Trophoblast cell (in vitro differentiated cells and primary cell): ENCODE data around the gene SLC35F3.

Experiments used
- DNase-seq, 2 donors: peaks; one replicate each; pipeline ENCODE4 v3.0.0-alpha.2; 2016
- H2AFZ ChIP-seq: 2 replicates; pipeline ENCODE4 v1.6.1; 2013; ENCODE audit warnings: low read length, moderate library complexity, mild to moderate bottlenecking; ENCODE audit not compliant: insufficient read depth, poor library complexity
- H2AK5ac ChIP-seq: 2 replicates; pipeline ENCODE4 v1.6.1; 2013; ENCODE audit warnings: mild to moderate bottlenecking, low read length
- H2BK120ac ChIP-seq: 2 replicates; pipeline ENCODE4 v1.6.1; 2013; ENCODE audit warnings: low read length, mild to moderate bottlenecking, moderate library complexity; ENCODE audit not compliant: insufficient read depth, poor library complexity
- H2BK12ac ChIP-seq: 2 replicates; pipeline ENCODE4 v1.6.1; 2013; ENCODE audit warnings: mild to moderate bottlenecking, low read length, moderate library complexity
- H2BK5ac ChIP-seq: 2 replicates; pipeline ENCODE4 v1.6.1; 2013; ENCODE audit warnings: low read length, low read depth, moderate library complexity, mild to moderate bottlenecking; ENCODE audit not compliant: poor library complexity
- H3K14ac ChIP-seq: 2 replicates; pipeline ENCODE4 v1.6.1; 2013; ENCODE audit warnings: mild to moderate bottlenecking, low read length
- H3K18ac ChIP-seq: 2 replicates; pipeline ENCODE4 v1.6.1; 2013; ENCODE audit warnings: mild to moderate bottlenecking, low read length
- H3K23ac ChIP-seq: 2 replicates; pipeline ENCODE4 v1.6.1; 2013; ENCODE audit warnings: low read length
- H3K27ac ChIP-seq: 2 replicates; pipeline ENCODE4 v1.5.1; 2013; ENCODE audit warnings: low read depth, mild to moderate bottlenecking, inconsistent platforms, low read length, moderate library complexity
- H3K27me3 ChIP-seq: 2 replicates; pipeline ENCODE4 v1.6.1; 2013; ENCODE audit warnings: inconsistent platforms, mild to moderate bottlenecking, low read length, moderate library complexity; ENCODE audit not compliant: insufficient read depth
- H3K36me3 ChIP-seq, 2 experiments: 1 replicate in 1 of 2; 2 replicates in 1 of 2; pipeline ENCODE4 v1.6.1; 2013; ENCODE audit warnings: low read length in 2 of 2, mild to moderate bottlenecking in 2 of 2, moderate library complexity in 1 of 2; ENCODE audit not compliant: insufficient read depth in 2 of 2, control insufficient read depth in 1 of 2
- H3K4ac ChIP-seq: 2 replicates; pipeline ENCODE4 v1.6.1; 2013; ENCODE audit warnings: low read depth, mild to moderate bottlenecking, low read length, moderate library complexity
- H3K4me1 ChIP-seq, 2 experiments: 1 replicate in 1 of 2; 2 replicates in 1 of 2; pipeline ENCODE4 v1.6.1; 2013; ENCODE audit warnings: low read length in 2 of 2, mild to moderate bottlenecking in 2 of 2, moderate library complexity in 1 of 2; ENCODE audit not compliant: insufficient read depth in 2 of 2, control insufficient read depth in 1 of 2
- H3K4me2 ChIP-seq: 2 replicates; pipeline ENCODE4 v1.6.1; 2013; ENCODE audit warnings: inconsistent platforms, mild to moderate bottlenecking, low read length, moderate library complexity
- H3K4me3 ChIP-seq: 2 replicates; pipeline ENCODE4 v1.5.1; 2013; ENCODE audit warnings: mild to moderate bottlenecking, low read depth, low read length, inconsistent platforms
- H3K79me1 ChIP-seq: one replicate; pipeline ENCODE4 v1.6.1; 2013; ENCODE audit warnings: low read length
- H3K79me2 ChIP-seq: 2 replicates; pipeline ENCODE4 v1.6.1; 2013; ENCODE audit warnings: low read length, mild to moderate bottlenecking; ENCODE audit not compliant: control insufficient read depth, insufficient read depth, poor library complexity
- H3K9ac ChIP-seq: 2 replicates; pipeline ENCODE4 v1.6.1; 2013; ENCODE audit warnings: mild to moderate bottlenecking, low read length
- H3K9me3 ChIP-seq: 2 replicates; pipeline ENCODE4 v1.6.1; 2013; ENCODE audit warnings: low read depth, mild to moderate bottlenecking, control low read depth, inconsistent platforms, low read length; ENCODE audit not compliant: insufficient read depth
- H4K12ac ChIP-seq: 2 replicates; pipeline ENCODE4 v1.6.1; 2013; ENCODE audit warnings: low read depth, mild to moderate bottlenecking, low read length, moderate library complexity
- H4K8ac ChIP-seq: 2 replicates; pipeline ENCODE4 v1.6.1; 2013; ENCODE audit warnings: low read depth, mild to moderate bottlenecking, low read length, moderate library complexity
- H4K91ac ChIP-seq: one replicate; pipeline ENCODE4 v1.6.1; 2013; ENCODE audit warnings: low read depth, mild to moderate bottlenecking, low read length, moderate library complexity
- WGBS: extraction: QIAGEN DNeasy Blood & Tissue Kit; methylation state at CpG from one replicate; pipeline ENCODE4 v1.1.7; 2013; ENCODE audit warnings: missing lambda C conversion rate; ENCODE audit not compliant: insufficient read length, insufficient coverage; ENCODE audit errors: extremely low coverage; 5-methylcytosine and 5-hydroxymethylcytosine counted together

The SLC35F3 gene

GRCh38 chr1:233865216-233865615, 39.3 kb upstream of the SLC35F3 start:
- Histone ChIP-seq H3K9ac (no peak overlapping the region), H2BK12ac (no peak overlapping the region), H3K4ac (no peak overlapping the region), H2AFZ (no peak overlapping the region), H3K23ac (no peak overlapping the region), H3K36me3 (no peaks in the 10 kb centered on the region), H3K79me2 (no peaks in the 10 kb centered on the region), H2BK120ac (no peak overlapping the region), H3K27ac (no peak overlapping the region), H3K18ac (no peak overlapping the region), H3K4me1 (no peaks in the 10 kb centered on the region), H3K14ac (no peak overlapping the region), H4K12ac (no peak overlapping the region), H3K9me3 (peaks cover 2% of the 10 kb centered on the region), H3K27me3 (no peaks in the 10 kb centered on the region), H4K8ac (no peak overlapping the region), H4K91ac (no peak overlapping the region), H2BK5ac (no peak overlapping the region), H3K79me1 (no peaks in the 10 kb centered on the region), H2AK5ac (no peak overlapping the region), H3K4me2 (no peak overlapping the region), H3K4me3 (no peak overlapping the region)
- no peak for DNase-seq
- no CpG with 5 or more reads among the region's 2 CpGs for WGBS

GRCh38 chr1:233865902-233866301, 38.6 kb upstream of the SLC35F3 start:
- WGBS = no CpG with 5 or more reads among the region's 1 CpG

DNA sequence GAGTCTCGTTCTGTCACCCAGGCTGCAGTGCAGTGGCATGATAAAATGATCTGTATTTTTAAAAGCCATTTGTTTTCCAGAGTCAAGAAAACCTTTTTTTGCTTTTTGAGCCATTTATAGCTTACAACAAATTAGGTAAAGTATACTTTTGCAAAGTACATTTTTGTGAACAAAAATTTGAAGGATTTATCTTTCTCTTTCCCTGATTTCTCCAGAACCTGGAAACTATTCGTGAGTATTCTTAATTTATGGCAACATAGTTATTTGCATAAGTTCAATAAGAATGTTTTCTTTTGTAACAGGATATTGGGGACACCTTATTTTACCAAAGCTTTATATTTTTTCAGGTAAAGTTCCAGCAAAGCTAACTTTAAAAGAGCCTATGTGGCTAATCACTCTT, 37.4 kb upstream of the SLC35F3 start:
- H3K18ac ChIP-seq = no peak overlapping the region
- no peak for DNase-seq
- no peak overlapping the region for H4K8ac ChIP-seq
- H3K79me1 ChIP-seq = no peaks in the 10 kb centered on the region
- no peak overlapping the region for H3K14ac ChIP-seq
- no peak overlapping the region for H3K4me3 ChIP-seq
- no peak overlapping the region for H3K4me2 ChIP-seq
- no peak overlapping the region for H4K12ac ChIP-seq
- no peaks in the 10 kb centered on the region for H3K4me1 ChIP-seq
- H3K23ac ChIP-seq = no peak overlapping the region
- WGBS = no CpG with 5 or more reads among the region's 2 CpGs
- no peak overlapping the region for H3K9ac ChIP-seq
- H3K4ac ChIP-seq = no peak overlapping the region
- no peaks in the 10 kb centered on the region for H3K27me3 ChIP-seq
- H2AFZ ChIP-seq = no peak overlapping the region
- H3K9me3 ChIP-seq = peaks cover 2% of the 10 kb centered on the region
- H2BK5ac ChIP-seq = no peak overlapping the region
- no peak overlapping the region for H2AK5ac ChIP-seq
- H3K79me2 ChIP-seq = no peaks in the 10 kb centered on the region
- no peaks in the 10 kb centered on the region for H3K36me3 ChIP-seq
- no peak overlapping the region for H4K91ac ChIP-seq
- H3K27ac ChIP-seq = no peak overlapping the region
- no peak overlapping the region for H2BK120ac ChIP-seq
- H2BK12ac ChIP-seq = no peak overlapping the region

More at GRCh38 chr1:233865902-233866301, 38.6 kb upstream of the SLC35F3 start:
- Histone ChIP-seq H3K4me1 (no peaks in the 10 kb centered on the region), H3K27me3 (no peaks in the 10 kb centered on the region), H2BK120ac (no peak overlapping the region), H2AFZ (no peak overlapping the region), H3K14ac (no peak overlapping the region), H3K23ac (no peak overlapping the region), H3K4me3 (no peak overlapping the region), H3K4me2 (no peak overlapping the region), H3K36me3 (no peaks in the 10 kb centered on the region), H2BK5ac (no peak overlapping the region), H4K8ac (no peak overlapping the region), H3K18ac (no peak overlapping the region), H3K9me3 (peaks cover 2% of the 10 kb centered on the region), H3K27ac (no peak overlapping the region), H3K4ac (no peak overlapping the region), H2AK5ac (no peak overlapping the region), H3K79me1 (no peaks in the 10 kb centered on the region), H3K9ac (no peak overlapping the region), H4K12ac (no peak overlapping the region), H3K79me2 (no peaks in the 10 kb centered on the region), H2BK12ac (no peak overlapping the region), H4K91ac (no peak overlapping the region)
- no peak for DNase-seq

DNA sequence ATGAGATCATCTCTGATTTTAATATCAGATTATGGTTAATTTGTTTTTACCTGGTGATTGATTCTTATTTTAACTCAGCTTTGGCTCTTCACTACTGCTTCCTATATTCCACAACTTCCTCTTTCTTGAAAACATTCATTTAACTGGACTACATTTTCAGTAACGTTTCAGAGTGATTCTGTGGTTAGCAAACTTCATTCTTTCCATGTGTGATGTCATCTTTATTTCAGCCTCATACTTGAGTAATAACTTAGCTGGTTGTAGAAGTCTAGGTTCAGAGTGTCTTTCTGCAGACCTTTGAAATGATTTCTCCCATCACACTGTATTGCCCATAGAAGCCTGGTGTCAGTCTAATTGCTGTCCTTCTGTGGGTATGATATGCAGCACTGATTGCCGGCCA, 36.0 kb upstream of the SLC35F3 start:
- Histone ChIP-seq H2BK12ac (no peak overlapping the region), H3K4me2 (no peak overlapping the region), H3K23ac (no peak overlapping the region), H2BK120ac (no peak overlapping the region), H3K14ac (no peak overlapping the region), H4K91ac (no peak overlapping the region), H3K4me3 (no peak overlapping the region), H3K27me3 (no peaks in the 10 kb centered on the region), H4K8ac (no peak overlapping the region), H4K12ac (no peak overlapping the region), H3K79me2 (no peaks in the 10 kb centered on the region), H3K9ac (no peak overlapping the region), H3K4ac (no peak overlapping the region), H3K36me3 (no peaks in the 10 kb centered on the region), H2BK5ac (no peak overlapping the region), H2AK5ac (no peak overlapping the region), H3K27ac (no peak overlapping the region), H3K79me1 (no peaks in the 10 kb centered on the region), H2AFZ (no peak overlapping the region), H3K9me3 (peaks cover 2% of the 10 kb centered on the region), H3K18ac (no peak overlapping the region), H3K4me1 (no peaks in the 10 kb centered on the region)
- WGBS = no CpG with 5 or more reads among the region's 2 CpGs
- DNase-seq = no peak
